Measurements from ENCODE around the gene SLC35A4. TPM values are rescaled to one million over a fixed set of nuclear protein-coding genes. Genes with fewer than 3 reads are reported as not detected.

SLC35A4 gene
- total and polyA plus RNA-seq, 2 of the 13 experiments (the other 11 are each of a cell fraction or from before 2014, with no cell fraction given) = 0.71 to 4.0 TPM

GRCh38 chr5:140557136-140557805 lies 7.4 kb upstream of the SLC35A4 start, which contains the start of gene SRA1 (continued):
- TF ChIP-seq FUBP1 (CRISPR knock-in tag; IDR thresholded peaks at IDR 0.05; ENCODE audit: borderline replicate concordance) (no peak), ZNF496 (CRISPR knock-in tag; IDR thresholded peaks at IDR 0.05; ENCODE audit: insufficient replicate concordance) (no peak), ZNF276 (CRISPR knock-in tag; IDR thresholded peaks at IDR 0.05; ENCODE audit: low read depth) (no peak), JUND (CRISPR knock-in tag; IDR thresholded peaks at IDR 0.05) (0 out of 2 replicates have a peak, but pooled peaks have one; percentile 42), RARG (CRISPR knock-in tag; IDR thresholded peaks at IDR 0.05; ENCODE audit: low read depth) (no peak), MBD4 (IDR thresholded peaks at IDR 0.05; ENCODE audit: borderline replicate concordance, low read length) (no peak), MAF1 (CRISPR knock-in tag; IDR thresholded peaks at IDR 0.05; ENCODE audit: borderline replicate concordance) (no peak), SMARCC2 (IDR thresholded peaks at IDR 0.05) (no peak), TFDP1 (CRISPR knock-in tag; IDR thresholded peaks at IDR 0.05; ENCODE audit: borderline replicate concordance) (peak; percentile 83; the same call in 1 of the 2 replicates), SP4 (CRISPR knock-in tag; IDR thresholded peaks at IDR 0.05) (peak; percentile 68; the same call in 1 of the 2 replicates), ATF5 (CRISPR knock-in tag; IDR thresholded peaks at IDR 0.05; ENCODE audit: low read depth) (no peak), RXRA (CRISPR knock-in tag; IDR thresholded peaks at IDR 0.05) (peak; percentile 58), NR2C2 (CRISPR knock-in tag; IDR thresholded peaks at IDR 0.05; ENCODE audit: borderline replicate concordance) (no peak), ARID2 (CRISPR knock-in tag; IDR thresholded peaks at IDR 0.05; ENCODE audit: borderline replicate concordance) (0 out of 2 replicates have a peak, but pooled peaks have one; percentile 15), ZNF263 (CRISPR knock-in tag; IDR thresholded peaks at IDR 0.05) (no peak), ZSCAN9 (CRISPR knock-in tag; IDR thresholded peaks at IDR 0.05; ENCODE audit: borderline replicate concordance) (peak; percentile 84; the same call in 1 of the 2 replicates), SMAD1 (CRISPR knock-in tag; IDR thresholded peaks at IDR 0.05; ENCODE audit: borderline replicate concordance, low read depth) (0 out of 2 replicates have a peak, but pooled peaks have one; percentile 56), MAFK (conservative IDR thresholded peaks at IDR 0.05 in 1 of 2, IDR thresholded peaks at IDR 0.05 in 1 of 2; ENCODE audit: low read length in 2 of 2) (no peak), IRX3 (CRISPR knock-in tag; IDR thresholded peaks at IDR 0.05; ENCODE audit: borderline replicate concordance, low read depth) (0 out of 2 replicates have a peak, but pooled peaks have one; percentile 23), GPN1 (CRISPR knock-in tag; IDR thresholded peaks at IDR 0.05; ENCODE audit: borderline replicate concordance) (0 out of 2 replicates have a peak, but pooled peaks have one; percentile 59), ZNF350 (CRISPR knock-in tag; IDR thresholded peaks at IDR 0.05; ENCODE audit: borderline replicate concordance, low read depth) (peak; percentile 85; the same call in 1 of the 2 replicates), ZNF234 (CRISPR knock-in tag; conservative IDR thresholded peaks at IDR 0.05) (0 out of 2 replicates have a peak, but pooled peaks have one; percentile 52), ZNF788 (CRISPR knock-in tag; IDR thresholded peaks at IDR 0.05; ENCODE audit: borderline replicate concordance) (peak; percentile 70; the same call in 1 of the 2 replicates), ZKSCAN1 (IDR thresholded peaks at IDR 0.05; ENCODE audit: low read length) (no peak)

Measured in HepG2 (cell line).